Measurements from ENCODE around the gene UNK. TPM values are rescaled to one million over a fixed set of nuclear protein-coding genes. Genes with fewer than 3 reads are reported as not detected.

UNK gene
- total and polyA plus RNA-seq, 2 donors from 2014 or later = 12.0 to 35.5 TPM

DNA sequence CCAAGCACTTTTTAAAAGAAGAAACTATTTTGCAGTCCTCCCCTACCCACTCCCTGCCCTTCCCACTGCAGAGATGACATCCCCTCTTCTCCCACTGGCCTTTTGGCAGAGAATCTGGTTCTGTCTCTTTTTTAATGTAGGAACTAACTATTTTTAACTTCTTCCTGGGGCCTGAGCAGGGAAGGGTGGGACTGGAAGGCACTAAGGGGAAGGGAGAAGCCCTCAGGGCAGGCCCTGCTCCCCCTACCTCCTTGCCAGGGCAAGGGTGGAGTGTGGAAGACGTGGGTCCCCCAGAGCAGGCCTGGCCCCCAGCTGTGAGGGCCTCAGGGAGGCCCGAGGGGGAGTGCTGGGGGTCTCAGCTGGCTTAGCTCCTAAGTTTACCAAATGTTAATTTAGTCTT, 40.1 kb downstream of the UNK start:
- H3K27me3 ChIP-seq (ENCODE audit: control insufficient read depth, insufficient read depth, low read length) = no peaks in the 10 kb centered on the region
- intact Hi-C loops (cut with DNase I) = no loop called here
- no peak for DNase-seq
- TF ChIP-seq, protein P1, sequence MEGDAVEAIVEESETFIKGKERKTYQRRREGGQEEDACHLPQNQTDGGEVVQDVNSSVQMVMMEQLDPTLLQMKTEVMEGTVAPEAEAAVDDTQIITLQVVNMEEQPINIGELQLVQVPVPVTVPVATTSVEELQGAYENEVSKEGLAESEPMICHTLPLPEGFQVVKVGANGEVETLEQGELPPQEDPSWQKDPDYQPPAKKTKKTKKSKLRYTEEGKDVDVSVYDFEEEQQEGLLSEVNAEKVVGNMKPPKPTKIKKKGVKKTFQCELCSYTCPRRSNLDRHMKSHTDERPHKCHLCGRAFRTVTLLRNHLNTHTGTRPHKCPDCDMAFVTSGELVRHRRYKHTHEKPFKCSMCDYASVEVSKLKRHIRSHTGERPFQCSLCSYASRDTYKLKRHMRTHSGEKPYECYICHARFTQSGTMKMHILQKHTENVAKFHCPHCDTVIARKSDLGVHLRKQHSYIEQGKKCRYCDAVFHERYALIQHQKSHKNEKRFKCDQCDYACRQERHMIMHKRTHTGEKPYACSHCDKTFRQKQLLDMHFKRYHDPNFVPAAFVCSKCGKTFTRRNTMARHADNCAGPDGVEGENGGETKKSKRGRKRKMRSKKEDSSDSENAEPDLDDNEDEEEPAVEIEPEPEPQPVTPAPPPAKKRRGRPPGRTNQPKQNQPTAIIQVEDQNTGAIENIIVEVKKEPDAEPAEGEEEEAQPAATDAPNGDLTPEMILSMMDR (IDR thresholded peaks at IDR 0.05; ENCODE audit: borderline replicate concordance, extremely low read depth, insufficient read depth) = no peak
- H3K4me1 ChIP-seq (ENCODE audit: control insufficient read depth in 2 of 3, insufficient read depth in 2 of 3, low read depth in 1 of 3, low read length in 3 of 3) = peaks cover 0 to 12% (median 6%) of the 10 kb centered on the region in 3 donors
- H3K27ac ChIP-seq (ENCODE audit: low read depth in 2 of 2, low read length in 2 of 2) = no peak overlapping the region
- H3K4me3 ChIP-seq (ENCODE audit: low read length in 3 of 3) = no peak overlapping the region
- FAIRE-seq = no peak
- peaks cover 0 to 21% (median 14%) of the 10 kb centered on the region in 3 donors for H3K36me3 ChIP-seq (ENCODE audit: control insufficient read depth in 2 of 3, insufficient read depth in 3 of 3, low read length in 3 of 3)
- H3K9ac ChIP-seq (ENCODE audit: low read length in 3 of 3) = no peak overlapping the region
- no peaks in the 10 kb centered on the region for H3K9me3 ChIP-seq (ENCODE audit: control insufficient read depth in 2 of 3, insufficient read depth in 1 of 3, low read length in 3 of 3)

DNA sequence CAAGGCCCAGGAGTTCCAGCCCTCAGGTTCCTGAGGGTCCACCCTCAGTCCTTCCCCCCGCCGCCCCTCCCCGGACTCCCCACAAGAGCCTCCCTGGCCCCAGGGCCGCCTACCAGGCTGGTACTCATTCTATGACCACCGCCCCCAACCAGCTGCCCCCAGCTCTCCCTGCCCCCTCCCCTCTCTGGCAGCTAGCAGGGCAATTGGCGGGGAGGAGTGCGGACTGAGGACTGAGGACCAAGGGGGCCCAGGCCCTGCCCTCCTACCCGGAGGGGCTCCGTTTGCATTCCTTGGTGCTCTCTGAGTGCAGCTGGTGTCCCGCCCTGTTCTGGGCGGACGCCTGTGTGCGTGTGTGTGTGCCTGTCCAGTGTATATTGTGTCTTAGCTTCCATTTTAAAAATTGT, 40.5 kb downstream of the UNK start:
- Histone ChIP-seq H3K36me3 (ENCODE audit: control insufficient read depth in 2 of 3, insufficient read depth in 3 of 3, low read length in 3 of 3) (peaks cover 0 to 16% (median 9%) of the 10 kb centered on the region in 3 donors), H3K4me3 (ENCODE audit: low read length in 3 of 3) (no peak overlapping the region), H3K9me3 (ENCODE audit: control insufficient read depth in 2 of 3, insufficient read depth in 1 of 3, low read length in 3 of 3) (no peaks in the 10 kb centered on the region), H3K9ac (ENCODE audit: low read length in 3 of 3) (no peak overlapping the region), H3K4me1 (ENCODE audit: control insufficient read depth in 2 of 3, insufficient read depth in 2 of 3, low read depth in 1 of 3, low read length in 3 of 3) (peaks cover 0 to 12% (median 6%) of the 10 kb centered on the region in 3 donors), H3K27me3 (ENCODE audit: control insufficient read depth, insufficient read depth, low read length) (no peaks in the 10 kb centered on the region), H3K27ac (ENCODE audit: low read depth in 2 of 2, low read length in 2 of 2) (no peak overlapping the region)
- DNase-seq (peak in 1 of 5 donors; percentile 75), FAIRE-seq (no peak)
- intact Hi-C loops (cut with DNase I) = no loop called here
- TF ChIP-seq, protein P1 (IDR thresholded peaks at IDR 0.05; ENCODE audit: borderline replicate concordance, extremely low read depth, insufficient read depth) = no peak

DNA sequence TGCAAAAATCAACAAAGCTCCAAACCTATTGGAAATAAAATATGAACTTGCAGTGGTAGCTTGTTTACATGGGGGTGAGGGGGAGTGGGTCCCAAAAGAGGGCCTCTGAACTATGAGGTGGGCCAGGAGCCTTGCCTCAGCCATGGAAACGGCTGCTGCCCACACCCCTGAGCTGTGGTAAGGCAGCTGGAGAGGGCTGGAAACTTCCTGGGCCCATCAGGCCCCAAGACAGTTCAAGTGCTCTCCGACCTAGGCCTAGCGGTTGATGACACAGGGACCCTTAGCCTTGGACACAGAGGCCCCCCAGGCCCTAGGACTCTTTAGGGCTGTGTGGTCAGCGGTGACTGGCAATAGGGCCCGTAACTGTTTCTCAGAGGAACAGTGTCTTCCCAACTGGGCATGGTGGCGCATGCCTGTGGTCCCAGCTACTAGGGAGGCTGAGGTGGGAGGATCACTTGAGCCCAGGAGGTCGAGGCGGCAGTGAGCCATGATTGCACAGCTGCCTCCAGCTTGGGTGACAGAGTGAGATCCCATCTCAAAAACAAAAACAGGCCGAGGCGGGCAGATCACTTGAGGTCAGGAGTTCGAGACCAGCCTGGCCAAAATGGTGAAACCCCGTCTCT, 41.3 kb downstream of the UNK start:
- H3K9ac ChIP-seq (ENCODE audit: low read length in 3 of 3) = no peak overlapping the region
- H3K9me3 ChIP-seq (ENCODE audit: control insufficient read depth in 2 of 3, insufficient read depth in 1 of 3, low read length in 3 of 3) = no peaks in the 10 kb centered on the region
- no peak overlapping the region for H3K27ac ChIP-seq (ENCODE audit: low read depth in 2 of 2, low read length in 2 of 2)
- peaks cover 0 to 11% (median 3%) of the 10 kb centered on the region in 3 donors for H3K36me3 ChIP-seq (ENCODE audit: control insufficient read depth in 2 of 3, insufficient read depth in 3 of 3, low read length in 3 of 3)
- DNase-seq (peak in 1 of 5 donors; percentile 27), FAIRE-seq (no peak)
- intact Hi-C loops (cut with DNase I) = no loop called here
- TF ChIP-seq, protein P1 (IDR thresholded peaks at IDR 0.05; ENCODE audit: borderline replicate concordance, extremely low read depth, insufficient read depth) = no peak
- no peaks in the 10 kb centered on the region for H3K27me3 ChIP-seq (ENCODE audit: control insufficient read depth, insufficient read depth, low read length)
- H3K4me1 ChIP-seq (ENCODE audit: control insufficient read depth in 2 of 3, insufficient read depth in 2 of 3, low read depth in 1 of 3, low read length in 3 of 3) = peaks cover 0 to 12% (median 6%) of the 10 kb centered on the region in 3 donors
- H3K4me3 ChIP-seq (ENCODE audit: low read length in 3 of 3) = no peak overlapping the region

Data from kidney (tissue), 14 donors.